Ovary (tissue), 3 donors: ENCODE measurements around the gene PTPN14.

Experiments used
- CTCF ChIP-seq, 3 donors: fragments of 450-650 bp in 2 of 3; fragments of 200-600 bp in 1 of 3; IDR thresholded peaks; one replicate each; pipeline versions ENCODE4 v1.5.1 to v1.8.0; 2016 to 2022; ENCODE audit warnings: antibody characterized with exemption in 3 of 3, mild to moderate bottlenecking in 1 of 3
- EP300 ChIP-seq: sonication (generic); formaldehyde crosslinking; IDR thresholded peaks from one replicate; pipeline ENCODE4 v1.6.1; 2017; ENCODE audit warnings: antibody characterized with exemption
- POLR2A ChIP-seq: fragments of 450-650 bp; IDR thresholded peaks from one replicate; pipeline ENCODE4 v1.6.1; 2017; ENCODE audit warnings: antibody characterized with exemption, mild to moderate bottlenecking, moderate library complexity
- donor health status: DM: no; HTN: no; CAD: no.

GRCh38 chr1:214548271-214548670 is 3.1 kb downstream of the PTPN14 start:
- TF ChIP-seq CTCF (IDR thresholded peaks at IDR 0.05): no peak
- TF ChIP-seq POLR2A: no peak
- TF ChIP-seq EP300: no peak
